Stomach (tissue), 9 donors: ENCODE data around the gene ERC2. TPM values are rescaled to one million over a fixed set of nuclear protein-coding genes. Genes with fewer than 3 reads are reported as not detected.

ENCODE experiments used
- DNase-seq, 2 donors: peaks; one replicate each; pipeline versions ENCODE4 v3.0.0 to v3.0.0-alpha.2; 2013 to 2019
- H3K27ac ChIP-seq, 5 donors: fragments of 200-600 bp in 4 of 5; sonication (generic) in 4 of 5; one replicate each; pipeline ENCODE4 v1.5.1; 2013 to 2019; ENCODE audit warnings: mild to moderate bottlenecking in 1 of 5, moderate library complexity in 1 of 5
- H3K27me3 ChIP-seq, 3 donors: fragments of 200-600 bp; sonication (generic); one replicate each; pipeline ENCODE4 v1.5.1; 2017 to 2019; ENCODE audit warnings: mixed run types in 1 of 3
- H3K36me3 ChIP-seq, 4 donors: fragments of 200-600 bp; sonication (generic); 1 replicate in 3 of 4; 2 replicates in 1 of 4; pipeline ENCODE4 v1.5.1; 2016 to 2019
- H3K4me1 ChIP-seq, 4 donors: fragments of 200-600 bp; sonication (generic); one replicate each; pipeline ENCODE4 v1.5.1; 2016 to 2019
- H3K4me3 ChIP-seq, 4 donors: fragments of 200-600 bp; sonication (generic) in 3 of 4; one replicate each; pipeline ENCODE4 v1.5.1; 2016 to 2019; ENCODE audit warnings: mild to moderate bottlenecking in 1 of 4
- H3K9me3 ChIP-seq, 4 donors: fragments of 200-600 bp; sonication (generic); one replicate each; pipeline ENCODE4 v1.5.1; 2016 to 2019
- EP300 ChIP-seq: sonication (generic); formaldehyde crosslinking; IDR thresholded peaks from one replicate; pipeline ENCODE4 v1.6.1; 2017; ENCODE audit warnings: antibody characterized with exemption
- POLR2A ChIP-seq, 4 donors: fragments of 450-650 bp; IDR thresholded peaks; one replicate each; pipeline ENCODE4 v1.6.1; 2016; ENCODE audit warnings: antibody characterized with exemption in 4 of 4, control low read depth in 2 of 4, mild to moderate bottlenecking in 1 of 4, moderate library complexity in 1 of 4
- POLR2AphosphoS5 ChIP-seq, 3 donors: sonication (generic); formaldehyde crosslinking; IDR thresholded peaks; one replicate each; pipeline ENCODE4 v1.6.1; 2016; ENCODE audit warnings: antibody characterized with exemption in 3 of 3
- WGBS, 5 donors: extraction: QIAGEN DNeasy Blood & Tissue Kit in 3 of 5; methylation state at CpG; one replicate each; pipeline versions ENCODE4 v1.1.5 to v1.1.7; 2013 to 2018; 5-methylcytosine and 5-hydroxymethylcytosine counted together
- intact Hi-C: fragments of 100-400 bp; cut with DNase I; formaldehyde crosslinking; loops from one replicate; pipeline ENCODE4 v1.15.1; 2023; ENCODE audit warnings: low total_unique reads
- polyA plus RNA-seq, 3 donors: library from polyadenylated mRNA; stranded (reverse); fragments of 200-250 nt; gene quantifications; one replicate each; pipeline ENCODE4 v1.2.3, GENCODE V29; 2013
- total RNA-seq, 5 donors: library from RNA; depleted of rRNA; stranded (reverse); fragments of >200 nt; gene quantifications; one replicate each; pipeline versions ENCODE4 v1.1.0 to v1.2.3, GENCODE V29; 2014 to 2016
- TF ChIP-seq, protein P1 (sequence below), 7 experiments: fragments of 450-650 bp in 4 of 7; fragments of 200-600 bp in 3 of 7; sonication (generic) in 3 of 7; IDR thresholded peaks; one replicate each; pipeline ENCODE4 v1.5.1; 2016 to 2019; ENCODE audit warnings: antibody characterized with exemption in 7 of 7, control low read depth in 2 of 7, mild to moderate bottlenecking in 1 of 7
- donor health status: healthy with polysubstance abuse.
- donor health status: Bipolar disorder and iron deficiency.
- donor health status: healthy.

ERC2 gene
- total and polyA plus RNA-seq, 8 donors, result 0.43 to 3.1 (median 1.3) TPM; not detected in 2

DNA sequence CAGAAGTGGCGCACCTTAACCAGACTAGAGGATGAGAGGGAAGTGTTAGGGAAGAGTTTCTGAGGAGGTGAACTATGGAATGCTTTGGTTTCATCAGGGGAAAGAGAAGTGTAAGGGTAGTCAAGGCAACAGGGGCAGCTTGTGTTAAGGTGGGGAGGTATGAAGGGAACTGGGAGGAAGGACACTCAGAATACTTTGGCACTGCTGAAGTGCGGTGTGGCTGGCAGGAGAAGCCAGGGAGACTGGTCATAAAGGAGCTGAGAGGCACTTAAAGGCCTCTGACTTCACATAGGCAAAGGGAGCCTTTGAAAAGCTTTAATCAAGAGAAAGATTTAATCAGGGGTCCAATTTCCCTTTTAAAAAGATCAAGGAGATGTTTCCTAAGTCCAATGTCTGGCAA lies 129.0 kb downstream of the ERC2 start:
- no peak for DNase-seq
- intact Hi-C loops, result no loop called here
- WGBS, 5 donors, result 77 to 88% (median 84%) methylated on average over 2 of the region's 2 CpGs
- Histone ChIP-seq H3K9me3 (no peaks in the 10 kb centered on the region), H3K4me3 (no peak overlapping the region), H3K36me3 (no peaks in the 10 kb centered on the region), H3K27me3 (peaks cover 0 to 10% (median 0%) of the 10 kb centered on the region in 3 donors), H3K4me1 (no peaks in the 10 kb centered on the region), H3K27ac (no peak overlapping the region)
- TF ChIP-seq POLR2A (IDR thresholded peaks at IDR 0.05), result no peak
- TF ChIP-seq, protein P1, sequence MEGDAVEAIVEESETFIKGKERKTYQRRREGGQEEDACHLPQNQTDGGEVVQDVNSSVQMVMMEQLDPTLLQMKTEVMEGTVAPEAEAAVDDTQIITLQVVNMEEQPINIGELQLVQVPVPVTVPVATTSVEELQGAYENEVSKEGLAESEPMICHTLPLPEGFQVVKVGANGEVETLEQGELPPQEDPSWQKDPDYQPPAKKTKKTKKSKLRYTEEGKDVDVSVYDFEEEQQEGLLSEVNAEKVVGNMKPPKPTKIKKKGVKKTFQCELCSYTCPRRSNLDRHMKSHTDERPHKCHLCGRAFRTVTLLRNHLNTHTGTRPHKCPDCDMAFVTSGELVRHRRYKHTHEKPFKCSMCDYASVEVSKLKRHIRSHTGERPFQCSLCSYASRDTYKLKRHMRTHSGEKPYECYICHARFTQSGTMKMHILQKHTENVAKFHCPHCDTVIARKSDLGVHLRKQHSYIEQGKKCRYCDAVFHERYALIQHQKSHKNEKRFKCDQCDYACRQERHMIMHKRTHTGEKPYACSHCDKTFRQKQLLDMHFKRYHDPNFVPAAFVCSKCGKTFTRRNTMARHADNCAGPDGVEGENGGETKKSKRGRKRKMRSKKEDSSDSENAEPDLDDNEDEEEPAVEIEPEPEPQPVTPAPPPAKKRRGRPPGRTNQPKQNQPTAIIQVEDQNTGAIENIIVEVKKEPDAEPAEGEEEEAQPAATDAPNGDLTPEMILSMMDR (IDR thresholded peaks at IDR 0.05), result no peak
- TF ChIP-seq POLR2AphosphoS5 (IDR thresholded peaks at IDR 0.05), result no peak
- no peak for TF ChIP-seq EP300

DNA sequence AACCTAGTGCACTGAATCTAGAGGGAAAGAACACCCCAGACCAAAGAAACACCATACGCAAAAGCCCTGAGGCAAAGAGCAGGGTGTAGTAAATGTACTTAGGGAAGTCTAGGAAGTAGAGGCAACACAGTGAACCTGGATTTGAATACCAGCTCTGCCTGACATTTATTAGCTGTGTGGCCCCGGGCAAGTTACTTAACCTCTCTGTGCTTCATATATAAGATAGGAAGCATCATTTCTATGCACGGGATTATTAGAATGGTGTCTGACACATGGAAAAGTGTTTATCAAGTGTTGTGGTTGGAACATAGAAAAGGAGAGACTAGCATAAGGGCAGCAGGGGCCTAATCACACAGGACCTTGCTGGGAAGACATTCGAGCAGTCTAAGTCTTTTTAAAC lies 132.2 kb downstream of the ERC2 start:
- no peaks in the 10 kb centered on the region for H3K36me3 ChIP-seq
- TF ChIP-seq EP300, result no peak
- TF ChIP-seq, protein P1 (IDR thresholded peaks at IDR 0.05), result no peak
- TF ChIP-seq POLR2AphosphoS5 (IDR thresholded peaks at IDR 0.05), result no peak
- no peak for TF ChIP-seq POLR2A (IDR thresholded peaks at IDR 0.05)

DNA sequence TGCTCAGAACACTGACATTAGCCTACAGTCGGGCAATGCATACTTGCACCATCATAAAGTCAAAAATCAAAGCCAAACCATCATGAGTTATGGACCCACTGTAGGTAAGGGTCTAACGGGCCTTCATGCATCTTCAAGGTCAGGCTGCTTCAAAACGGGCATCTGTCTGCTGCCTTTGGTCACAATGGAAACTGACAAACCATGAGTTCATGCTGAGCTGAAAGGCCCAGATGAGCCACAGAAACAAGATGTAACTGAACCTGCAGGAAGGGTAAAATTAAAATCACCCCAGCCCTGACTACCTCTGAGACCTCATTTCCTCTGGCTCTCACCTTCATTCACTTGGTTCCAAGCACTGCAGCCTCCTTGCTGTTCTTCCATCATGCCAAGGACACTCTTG lies 143.8 kb downstream of the ERC2 start:
- intact Hi-C loops, result no loop called here
- no peaks in the 10 kb centered on the region for H3K27me3 ChIP-seq
- no peak for DNase-seq
- H3K4me1 ChIP-seq, result peaks cover 0 to 9% (median 0%) of the 10 kb centered on the region in 4 donors
- H3K9me3 ChIP-seq, result no peaks in the 10 kb centered on the region
- no peak overlapping the region for H3K27ac ChIP-seq
- WGBS, 5 donors, result 88 to 96% (median 92%) methylated on average over 3 of the region's 3 CpGs
- H3K36me3 ChIP-seq, result no peaks in the 10 kb centered on the region
- H3K4me3 ChIP-seq, result no peak overlapping the region
- no peak for TF ChIP-seq EP300
- TF ChIP-seq, protein P1 (IDR thresholded peaks at IDR 0.05), result no peak
- no peak for TF ChIP-seq POLR2AphosphoS5 (IDR thresholded peaks at IDR 0.05)
- TF ChIP-seq POLR2A (IDR thresholded peaks at IDR 0.05), result no peak

More for the DNA sequence above, 132.2 kb downstream of the ERC2 start:
- Histone ChIP-seq H3K27ac (no peak overlapping the region), H3K27me3 (peaks cover 0 to 13% (median 0%) of the 10 kb centered on the region in 3 donors), H3K9me3 (no peaks in the 10 kb centered on the region), H3K4me3 (no peak overlapping the region), H3K4me1 (no peaks in the 10 kb centered on the region)
- intact Hi-C loops, result no loop called here
- WGBS, 5 donors, result 90 to 93% (median 91%) methylated on average over 4 of the region's 4 CpGs
- DNase-seq, result no peak

DNA sequence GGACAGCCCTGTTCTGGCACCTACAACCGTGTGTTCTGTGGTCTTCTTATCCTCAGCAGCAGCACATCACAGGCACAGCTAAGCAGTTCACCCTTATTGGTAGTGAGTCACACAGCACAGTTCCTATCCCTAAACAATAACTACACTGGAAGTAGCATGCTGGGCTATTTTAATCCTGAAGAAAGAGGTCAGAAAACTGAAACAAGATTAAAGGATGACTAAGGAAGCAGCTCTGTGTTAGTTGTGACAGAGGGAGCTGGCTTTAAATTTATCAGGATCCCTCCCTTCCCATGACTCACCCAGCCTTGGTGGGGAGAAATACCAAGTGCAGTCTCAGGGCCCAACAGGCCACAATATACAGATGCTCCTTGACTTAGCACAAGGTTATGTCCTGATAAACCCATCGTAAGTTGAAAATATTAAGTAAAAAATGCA lies 144.3 kb downstream of the ERC2 start:
- intact Hi-C loops, result no loop called here
- Histone ChIP-seq H3K9me3 (no peaks in the 10 kb centered on the region), H3K4me3 (no peak overlapping the region), H3K27me3 (no peaks in the 10 kb centered on the region), H3K27ac (no peak overlapping the region), H3K4me1 (peaks cover 0 to 9% (median 0%) of the 10 kb centered on the region in 4 donors), H3K36me3 (no peaks in the 10 kb centered on the region)
- TF ChIP-seq, protein P1 (IDR thresholded peaks at IDR 0.05), result no peak
- no peak for TF ChIP-seq POLR2AphosphoS5 (IDR thresholded peaks at IDR 0.05)
- no peak for TF ChIP-seq EP300
- no peak for TF ChIP-seq POLR2A (IDR thresholded peaks at IDR 0.05)
- DNase-seq, result no peak
- WGBS, 5 donors, result 46 to 65% (median 57%) methylated on average over 2 of the region's 2 CpGs
